Mesothelial cell of epicardium (in vitro differentiated cells): ENCODE measurements around the gene FAM209B. TPM values are rescaled to one million over a fixed set of nuclear protein-coding genes. Genes with fewer than 3 reads are reported as not detected.

Source experiments
- DNase-seq, 2 experiments: peaks; one replicate each; pipeline ENCODE4 v3.0.0; 2021; ENCODE audit warnings: low spot score in 2 of 2; ENCODE audit not compliant: unreplicated experiment in 2 of 2
- H3K27ac Mint-ChIP-seq: 2 replicates; pipeline ENCODE4 v1.8.0; 2021; ENCODE audit warnings: mixed read lengths
- H3K27me3 Mint-ChIP-seq: 2 replicates; pipeline ENCODE4 v1.8.0; 2021; ENCODE audit warnings: low read depth, mixed read lengths
- H3K36me3 Mint-ChIP-seq: 2 replicates; pipeline ENCODE4 v1.8.0; 2021; ENCODE audit warnings: mixed read lengths
- H3K4me1 Mint-ChIP-seq: 2 replicates; pipeline ENCODE4 v1.8.0; 2021; ENCODE audit warnings: mixed read lengths
- H3K4me3 Mint-ChIP-seq: 2 replicates; pipeline ENCODE4 v1.8.0; 2021; ENCODE audit warnings: mild to moderate bottlenecking, moderate library complexity, mixed read lengths
- H3K9me3 Mint-ChIP-seq: 2 replicates; pipeline ENCODE4 v1.8.0; 2021; ENCODE audit warnings: mixed read lengths
- CTCF ChIP-seq: fragments of 200-600 bp; sonication (generic); IDR thresholded peaks from one replicate; pipeline ENCODE4 v1.5.0; 2021; ENCODE audit warnings: antibody characterized with exemption; ENCODE audit not compliant: unreplicated experiment
- total RNA-seq: library from RNA; stranded (reverse); gene quantifications from 3 replicates; pipeline ENCODE4 v1.2.1, GENCODE V29; 2021

Gene FAM209B
- total RNA-seq, 1 donor from 2014 or later: not detected

DNA sequence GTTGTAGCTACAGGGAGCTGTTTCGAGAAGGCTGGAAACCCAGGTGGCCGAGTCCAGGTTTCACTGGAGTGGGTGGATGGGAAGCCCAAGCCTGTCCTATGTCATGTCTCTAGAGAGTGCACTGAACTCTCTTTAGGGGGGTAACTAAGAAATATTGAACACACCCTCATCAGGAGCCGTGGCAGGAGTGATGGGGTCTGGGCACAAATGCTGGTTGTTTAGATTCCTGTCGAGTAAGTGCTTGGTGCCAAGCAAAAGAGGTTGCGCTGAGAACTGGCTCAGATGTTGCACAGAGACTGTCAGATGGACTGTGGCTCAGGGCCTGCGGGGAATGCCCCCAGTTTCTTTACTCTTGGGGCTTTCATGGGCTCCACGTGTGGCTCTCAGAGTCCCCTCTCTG, 15.8 kb upstream of the FAM209B start:
- peaks cover 4% of the 10 kb centered on the region for H3K4me1 Mint-ChIP-seq
- H3K27ac Mint-ChIP-seq: no peak overlapping the region
- DNase-seq: no peak
- H3K27me3 Mint-ChIP-seq: no peaks in the 10 kb centered on the region
- H3K36me3 Mint-ChIP-seq: peaks cover 41% of the 10 kb centered on the region
- H3K4me3 Mint-ChIP-seq: no peak overlapping the region
- no peak for TF ChIP-seq CTCF
- peaks cover 15% of the 10 kb centered on the region for H3K9me3 Mint-ChIP-seq

GRCh38 chr20:56517641-56518040, 15.4 kb upstream of the FAM209B start:
- Mint-ChIP-seq H3K4me1 (peaks cover 4% of the 10 kb centered on the region), H3K4me3 (no peak overlapping the region), H3K36me3 (peaks cover 41% of the 10 kb centered on the region), H3K9me3 (peaks cover 15% of the 10 kb centered on the region), H3K27me3 (no peaks in the 10 kb centered on the region), H3K27ac (no peak overlapping the region)
- TF ChIP-seq CTCF: no peak
- DNase-seq: no peak

GRCh38 chr20:56518126-56518525, 14.9 kb upstream of the FAM209B start:
- Mint-ChIP-seq H3K27ac (no peak overlapping the region), H3K36me3 (peaks cover 41% of the 10 kb centered on the region), H3K4me3 (no peak overlapping the region), H3K9me3 (peaks cover 15% of the 10 kb centered on the region), H3K4me1 (peaks cover 2% of the 10 kb centered on the region), H3K27me3 (no peaks in the 10 kb centered on the region)
- DNase-seq: no peak
- TF ChIP-seq CTCF: no peak

- TF ChIP-seq CTCF: no peak
- no peak overlapping the region for H3K27ac Mint-ChIP-seq
- no peak for DNase-seq
- peaks cover 15% of the 10 kb centered on the region for H3K9me3 Mint-ChIP-seq
- H3K4me1 Mint-ChIP-seq: no peaks in the 10 kb centered on the region
- H3K27me3 Mint-ChIP-seq: no peaks in the 10 kb centered on the region
- H3K36me3 Mint-ChIP-seq: peaks cover 41% of the 10 kb centered on the region
- no peak overlapping the region for H3K4me3 Mint-ChIP-seq
Observed at GRCh38 chr20:56518721-56519398, 14.2 kb upstream of the FAM209B start.

GRCh38 chr20:56519551-56519950, 13.5 kb upstream of the FAM209B start:
- no peak for TF ChIP-seq CTCF
- DNase-seq: no peak
- no peak overlapping the region for H3K4me3 Mint-ChIP-seq
- no peak overlapping the region for H3K27ac Mint-ChIP-seq
- peaks cover 41% of the 10 kb centered on the region for H3K36me3 Mint-ChIP-seq
- H3K4me1 Mint-ChIP-seq: no peaks in the 10 kb centered on the region
- no peaks in the 10 kb centered on the region for H3K27me3 Mint-ChIP-seq
- peaks cover 15% of the 10 kb centered on the region for H3K9me3 Mint-ChIP-seq
